Activated CD4-positive, alpha-beta T cell treated with anti-CD3 and anti-CD28 coated beads, Interleukin-2, amount 10 ng/mL, durations not matched to agents 24 days and 14 days (primary cell): ENCODE measurements around the gene FCHSD1. TPM values are rescaled to one million over a fixed set of nuclear protein-coding genes. Genes with fewer than 3 reads are reported as not detected.

ENCODE experiments used
- DNase-seq: peaks from one replicate; pipeline ENCODE4 v3.0.0; 2022
- H3K27ac Mint-ChIP-seq: one replicate; pipeline ENCODE4 v1.8.0; 2022; ENCODE audit warnings: mild to moderate bottlenecking, mixed read lengths
- H3K27me3 Mint-ChIP-seq: one replicate; pipeline ENCODE4 v1.8.0; 2022; ENCODE audit warnings: mixed read lengths
- H3K36me3 Mint-ChIP-seq: one replicate; pipeline ENCODE4 v1.8.0; 2022; ENCODE audit warnings: low read depth, mild to moderate bottlenecking, mixed read lengths
- H3K4me1 Mint-ChIP-seq: one replicate; pipeline ENCODE4 v1.8.0; 2021; ENCODE audit warnings: mixed read lengths
- H3K4me3 Mint-ChIP-seq: one replicate; pipeline ENCODE4 v1.8.0; 2022; ENCODE audit warnings: mild to moderate bottlenecking, moderate library complexity, mixed read lengths
- H3K9me3 Mint-ChIP-seq: one replicate; pipeline ENCODE4 v1.8.0; 2021; ENCODE audit warnings: mixed read lengths
- intact Hi-C: fragments of 100-400 bp; cut with micrococcal nuclease; formaldehyde crosslinking; loops from one replicate; pipeline ENCODE4 v1.15.1; 2023
- total RNA-seq: library from RNA; stranded (reverse); gene quantifications from 2 replicates; pipeline ENCODE4 v1.2.3, GENCODE V29; 2022

Gene FCHSD1
- total RNA-seq, 1 donor from 2014 or later = 33.1 TPM

GRCh38 chr5:141681695-141682641, 30.8 kb upstream of the FCHSD1 start, which contains the start of gene ARAP3:
Gene ARAP3, minus strand, starts transcription at chr5:141682230. Its CDS starts 1,744 bp downstream, at chr5:141680486.
- intact Hi-C loops = no loop called here
- peaks cover 3% of the 10 kb centered on the region for H3K36me3 Mint-ChIP-seq
- H3K9me3 Mint-ChIP-seq = no peaks in the 10 kb centered on the region
- H3K27me3 Mint-ChIP-seq = peaks cover 3% of the 10 kb centered on the region
- peak; percentile 82 for DNase-seq
- peaks cover 31% of the 10 kb centered on the region for H3K4me1 Mint-ChIP-seq
- peak within 1 kb of the TSS; percentile 81 for H3K27ac Mint-ChIP-seq
- H3K4me3 Mint-ChIP-seq = peak within 1 kb of the TSS; percentile 80

GRCh38 chr5:141681295-141681694, 30.1 kb upstream of the FCHSD1 start:
- H3K27me3 Mint-ChIP-seq = peaks cover 3% of the 10 kb centered on the region
- no peaks in the 10 kb centered on the region for H3K9me3 Mint-ChIP-seq
- peaks cover 3% of the 10 kb centered on the region for H3K36me3 Mint-ChIP-seq
- peak overlapping the region; percentile 66 for H3K27ac Mint-ChIP-seq
- intact Hi-C loops = no loop called here
- peak overlapping the region; percentile 69 for H3K4me3 Mint-ChIP-seq
- DNase-seq = no peak
- peaks cover 31% of the 10 kb centered on the region for H3K4me1 Mint-ChIP-seq

GRCh38 chr5:141680751-141681201, 29.6 kb upstream of the FCHSD1 start:
- Mint-ChIP-seq H3K27ac (no peak overlapping the region), H3K4me3 (peak overlapping the region; percentile 69), H3K36me3 (peaks cover 3% of the 10 kb centered on the region), H3K4me1 (peaks cover 31% of the 10 kb centered on the region), H3K9me3 (no peaks in the 10 kb centered on the region), H3K27me3 (peaks cover 3% of the 10 kb centered on the region)
- no peak for DNase-seq
- intact Hi-C loops = no loop called here

- Mint-ChIP-seq H3K4me1 (peaks cover 31% of the 10 kb centered on the region), H3K36me3 (peaks cover 3% of the 10 kb centered on the region), H3K27me3 (peaks cover 3% of the 10 kb centered on the region), H3K27ac (no peak overlapping the region), H3K9me3 (no peaks in the 10 kb centered on the region), H3K4me3 (no peak overlapping the region)
- intact Hi-C loops = no loop called here
- DNase-seq = no peak
These were observed 29.0 kb upstream of the FCHSD1 start for GRCh38 chr5:141680178-141680577.

GRCh38 chr5:141677415-141677814, 26.2 kb upstream of the FCHSD1 start:
- Mint-ChIP-seq H3K27ac (no peak overlapping the region), H3K9me3 (no peaks in the 10 kb centered on the region), H3K36me3 (peaks cover 5% of the 10 kb centered on the region), H3K27me3 (peaks cover 3% of the 10 kb centered on the region), H3K4me3 (no peak overlapping the region), H3K4me1 (peaks cover 14% of the 10 kb centered on the region)
- intact Hi-C loops = no loop called here
- no peak for DNase-seq

- Mint-ChIP-seq H3K4me1 (peaks cover 3% of the 10 kb centered on the region), H3K27ac (no peak overlapping the region), H3K9me3 (no peaks in the 10 kb centered on the region), H3K36me3 (peaks cover 5% of the 10 kb centered on the region), H3K4me3 (no peak overlapping the region), H3K27me3 (peaks cover 3% of the 10 kb centered on the region)
- intact Hi-C loops = no loop called here
- no peak for DNase-seq
These were observed 24.5 kb upstream of the FCHSD1 start for GRCh38 chr5:141675672-141676071.

GRCh38 chr5:141674747-141675146, 23.5 kb upstream of the FCHSD1 start:
- intact Hi-C loops = no loop called here
- H3K36me3 Mint-ChIP-seq = peaks cover 5% of the 10 kb centered on the region
- H3K4me3 Mint-ChIP-seq = no peak overlapping the region
- peaks cover 1% of the 10 kb centered on the region for H3K4me1 Mint-ChIP-seq
- no peaks in the 10 kb centered on the region for H3K9me3 Mint-ChIP-seq
- H3K27me3 Mint-ChIP-seq = peaks cover 3% of the 10 kb centered on the region
- DNase-seq = no peak
- H3K27ac Mint-ChIP-seq = no peak overlapping the region

- no peak overlapping the region for H3K27ac Mint-ChIP-seq
- no peaks in the 10 kb centered on the region for H3K9me3 Mint-ChIP-seq
- peaks cover 5% of the 10 kb centered on the region for H3K36me3 Mint-ChIP-seq
- DNase-seq = no peak
- no peaks in the 10 kb centered on the region for H3K4me1 Mint-ChIP-seq
- intact Hi-C loops = no loop called here
- peaks cover 3% of the 10 kb centered on the region for H3K27me3 Mint-ChIP-seq
- no peak overlapping the region for H3K4me3 Mint-ChIP-seq
These were observed 21.9 kb upstream of the FCHSD1 start for GRCh38 chr5:141672841-141673813.

- Mint-ChIP-seq H3K4me3 (no peak overlapping the region), H3K27me3 (peaks cover under 1% of the 10 kb centered on the region), H3K36me3 (peaks cover 4% of the 10 kb centered on the region), H3K9me3 (no peaks in the 10 kb centered on the region), H3K4me1 (no peaks in the 10 kb centered on the region), H3K27ac (no peak overlapping the region)
- no peak for DNase-seq
- intact Hi-C loops = no loop called here
These were observed 21.0 kb upstream of the FCHSD1 start for GRCh38 chr5:141672071-141672840.

GRCh38 chr5:141669520-141669919, 18.3 kb upstream of the FCHSD1 start:
- Mint-ChIP-seq H3K4me3 (no peak overlapping the region), H3K4me1 (peaks cover 4% of the 10 kb centered on the region), H3K27ac (no peak overlapping the region), H3K9me3 (no peaks in the 10 kb centered on the region), H3K27me3 (no peaks in the 10 kb centered on the region), H3K36me3 (peaks cover 2% of the 10 kb centered on the region)
- intact Hi-C loops = loop anchor here (10.0 kb wide), 1 partner anchor 145 kb away; no protein-coding TSS in a partner anchor
- DNase-seq = no peak

- Mint-ChIP-seq H3K36me3 (peaks cover 2% of the 10 kb centered on the region), H3K4me1 (peaks cover 4% of the 10 kb centered on the region), H3K4me3 (no peak overlapping the region), H3K27me3 (no peaks in the 10 kb centered on the region), H3K27ac (no peak overlapping the region), H3K9me3 (no peaks in the 10 kb centered on the region)
- no peak for DNase-seq
- intact Hi-C loops = loop anchor here (10.0 kb wide), 1 partner anchor 146 kb away; no protein-coding TSS in a partner anchor
These were observed 17.5 kb upstream of the FCHSD1 start for GRCh38 chr5:141668601-141669265.

- H3K4me1 Mint-ChIP-seq = peaks cover 4% of the 10 kb centered on the region
- H3K27me3 Mint-ChIP-seq = no peaks in the 10 kb centered on the region
- no peaks in the 10 kb centered on the region for H3K9me3 Mint-ChIP-seq
- intact Hi-C loops = loop anchor here (1.0 to 10.0 kb wide), 4 partner anchors 27 to 213 kb away; no protein-coding TSS in a partner anchor
- H3K27ac Mint-ChIP-seq = no peak overlapping the region
- peaks cover 2% of the 10 kb centered on the region for H3K36me3 Mint-ChIP-seq
- no peak for DNase-seq
- no peak overlapping the region for H3K4me3 Mint-ChIP-seq
These were observed 15.1 kb upstream of the FCHSD1 start for GRCh38 chr5:141665995-141666940.
